HepG2 (cell line): ENCODE measurements around the gene USE1. TPM values are rescaled to one million over a fixed set of nuclear protein-coding genes. Genes with fewer than 3 reads are reported as not detected.
A peak's percentile ranks its signal among the peaks of the same experiment; 100 is the strongest.

ENCODE experiments used
- EZH2 ChIP-seq: conservative IDR thresholded peaks from 2 replicates; pipeline ENCODE4 v1.6.1; 2012; ENCODE audit warnings: mild to moderate bottlenecking, low read depth, low read length, moderate library complexity
- FOSL2 ChIP-seq: sonication (generic); formaldehyde crosslinking; IDR thresholded peaks from 2 replicates; pipeline ENCODE4 v1.4.0; 2020; ENCODE audit warnings: missing genetic modification reagents
- MYC ChIP-seq: sonication (generic); formaldehyde crosslinking; IDR thresholded peaks from 2 replicates; pipeline ENCODE4 v1.9.0; 2021; ENCODE audit warnings: missing genetic modification reagents, borderline replicate concordance
- NCOA5 ChIP-seq: sonication (generic); formaldehyde crosslinking; IDR thresholded peaks from 2 replicates; pipeline ENCODE4 v1.4.0; 2020; ENCODE audit warnings: missing genetic modification reagents
- NFYC ChIP-seq: IDR thresholded peaks from 2 replicates; pipeline ENCODE4 v1.6.1; 2016; ENCODE audit warnings: missing genetic modification reagents, missing compliant biosample characterization
- POLR2AphosphoS5 ChIP-seq: IDR thresholded peaks from 2 replicates; pipeline ENCODE4 v1.6.1; 2012; ENCODE audit warnings: low read depth, low read length
- PPARG ChIP-seq: conservative IDR thresholded peaks from 2 replicates; pipeline ENCODE4 v1.6.1; 2016; ENCODE audit warnings: missing biosample characterization, missing genetic modification reagents
- SALL1 ChIP-seq: sonication (generic); formaldehyde crosslinking; IDR thresholded peaks from 2 replicates; pipeline ENCODE4 v1.8.0; 2022; ENCODE audit warnings: mild to moderate bottlenecking, missing genetic modification reagents
- SIN3B ChIP-seq: fragments of 150-350 bp; IDR thresholded peaks from 2 replicates; pipeline ENCODE4 v1.6.1; 2014; ENCODE audit warnings: low read length
- SMARCC2 ChIP-seq: fragments of 450-650 bp; IDR thresholded peaks from 2 replicates; pipeline ENCODE4 v1.6.1; 2017; ENCODE audit warnings: antibody characterized with exemption, mild to moderate bottlenecking
- ZBTB20 ChIP-seq: sonication (generic); formaldehyde crosslinking; IDR thresholded peaks from 2 replicates; pipeline ENCODE4 v1.8.1; 2023; ENCODE audit warnings: missing genetic modification reagents, low read depth, mild to moderate bottlenecking, borderline replicate concordance
- ZMYM3 ChIP-seq: sonication (generic); formaldehyde crosslinking; IDR thresholded peaks from 2 replicates; pipeline ENCODE4 v1.5.1; 2020; ENCODE audit warnings: mild to moderate bottlenecking, missing genetic modification reagents
- ZNF678 ChIP-seq: sonication (generic); formaldehyde crosslinking; IDR thresholded peaks from 2 replicates; pipeline ENCODE4 v1.4.0; 2020; ENCODE audit warnings: mild to moderate bottlenecking, missing genetic modification reagents
- polyA plus RNA-seq, 8 experiments: library from polyadenylated mRNA; depleted of rRNA in 3 of 8; stranded (reverse) in 7 of 8; unstranded in 1 of 8; fragments of >200 nt; fragmentation: Illumina TruSeq in 4 of 8; extraction: Trizol in 4 of 8; gene quantifications; 2 replicates each; pipeline versions ENCODE4 v1.2.1 to v1.2.3, GENCODE V29; 2011 to 2016; ENCODE audit warnings: low read depth in 4 of 8, missing spikeins in 1 of 8, mixed read lengths in 1 of 8; ENCODE audit not compliant: insufficient read depth in 1 of 8
- total RNA-seq, 5 experiments: library from RNA; depleted of rRNA; stranded (reverse); fragments of >200 nt; fragmentation: Illumina TruSeq; extraction: Trizol; gene quantifications; 2 replicates each; pipeline ENCODE4 v1.2.3, GENCODE V29; 2016; ENCODE audit warnings: low read depth in 1 of 5
- TF ChIP-seq, protein P1 (sequence below): sonication (generic); formaldehyde crosslinking; IDR thresholded peaks from 2 replicates; pipeline ENCODE4 v1.8.0; 2022; ENCODE audit warnings: low read depth, missing genetic modification reagents
- TF ChIP-seq, protein P2 (sequence below): sonication (generic); formaldehyde crosslinking; IDR thresholded peaks from 2 replicates; pipeline ENCODE4 v1.5.0; 2020; ENCODE audit warnings: missing genetic modification reagents
- TF ChIP-seq, protein P3 (sequence below): sonication (generic); formaldehyde crosslinking; IDR thresholded peaks from 2 replicates; pipeline ENCODE4 v1.9.0; 2021; ENCODE audit warnings: missing genetic modification reagents, mild to moderate bottlenecking, borderline replicate concordance
- TF ChIP-seq, protein P4 (sequence below): IDR thresholded peaks from 2 replicates; pipeline ENCODE4 v1.6.1; 2016; ENCODE audit warnings: missing biosample characterization, missing genetic modification reagents, low read depth
- TF ChIP-seq, protein P5 (sequence below): sonication (generic); formaldehyde crosslinking; IDR thresholded peaks from 2 replicates; pipeline ENCODE4 v1.5.0; 2020; ENCODE audit warnings: mild to moderate bottlenecking, missing genetic modification reagents
- TF ChIP-seq, protein P6 (sequence below): sonication (generic); formaldehyde crosslinking; IDR thresholded peaks from 2 replicates; pipeline ENCODE4 v1.5.0; 2020; ENCODE audit warnings: missing genetic modification reagents

Gene USE1
- total and polyA plus RNA-seq, 2 of the 13 experiments (the other 11 are each of a cell fraction or from before 2014, with no cell fraction given), result 9.9 to 17.6 TPM

DNA sequence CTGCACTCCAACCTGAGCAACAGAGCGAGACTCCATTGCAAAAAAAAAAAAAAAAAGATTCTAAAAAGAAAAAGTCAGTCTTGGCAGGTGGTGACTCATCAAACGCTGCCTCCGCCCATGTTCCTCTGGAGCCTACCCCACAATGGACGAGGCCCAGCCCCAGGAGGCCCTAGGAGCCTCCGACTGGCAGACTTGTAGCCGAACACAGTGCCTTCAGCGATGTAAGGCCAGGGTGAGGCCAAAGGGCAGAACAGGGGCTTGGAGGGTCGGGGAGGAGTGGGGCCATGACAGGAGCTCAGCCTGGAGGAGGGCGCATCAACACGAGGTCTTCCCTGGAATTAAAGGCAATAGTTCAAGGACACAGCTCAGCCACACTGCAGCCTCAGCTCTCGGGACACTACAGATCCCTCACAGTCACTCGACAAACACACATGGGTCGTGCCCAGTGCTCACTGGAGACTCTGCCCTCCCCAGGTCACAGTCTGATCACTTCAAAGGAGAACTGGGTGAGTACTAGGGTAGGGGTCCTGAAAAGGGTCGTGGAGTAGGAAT lies 5.1 kb downstream of the USE1 start (continued):
- TF ChIP-seq MYC (CRISPR knock-in tag), result peak; percentile 36; the same call in 1 of the 2 replicates
- TF ChIP-seq, protein P1, sequence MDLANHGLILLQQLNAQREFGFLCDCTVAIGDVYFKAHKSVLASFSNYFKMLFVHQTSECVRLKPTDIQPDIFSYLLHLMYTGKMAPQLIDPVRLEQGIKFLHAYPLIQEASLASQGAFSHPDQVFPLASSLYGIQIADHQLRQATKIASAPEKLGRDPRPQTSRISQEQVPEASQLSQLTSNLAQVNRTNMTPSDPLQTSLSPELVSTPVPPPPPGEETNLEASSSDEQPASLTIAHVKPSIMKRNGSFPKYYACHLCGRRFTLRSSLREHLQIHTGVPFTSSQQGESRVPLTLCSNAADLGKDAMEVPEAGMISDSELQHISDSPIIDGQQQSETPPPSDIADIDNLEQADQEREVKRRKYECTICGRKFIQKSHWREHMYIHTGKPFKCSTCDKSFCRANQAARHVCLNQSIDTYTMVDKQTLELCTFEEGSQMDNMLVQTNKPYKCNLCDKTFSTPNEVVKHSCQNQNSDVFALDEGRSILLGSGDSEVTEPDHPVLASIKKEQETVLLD, result no peak
- TF ChIP-seq, protein P2, sequence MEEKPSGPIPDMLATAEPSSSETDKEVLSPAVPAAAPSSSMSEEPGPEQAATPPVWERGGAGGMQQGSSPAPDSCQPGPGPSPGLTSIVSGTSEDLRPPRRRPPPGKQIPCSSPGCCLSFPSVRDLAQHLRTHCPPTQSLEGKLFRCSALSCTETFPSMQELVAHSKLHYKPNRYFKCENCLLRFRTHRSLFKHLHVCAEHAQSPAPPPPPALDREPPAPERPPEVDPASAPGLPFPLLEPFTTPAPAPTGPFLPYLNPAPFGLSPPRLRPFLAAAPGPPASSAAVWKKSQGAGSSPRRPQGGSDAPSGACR (CRISPR knock-in tag), result no peak
- TF ChIP-seq, protein P3, sequence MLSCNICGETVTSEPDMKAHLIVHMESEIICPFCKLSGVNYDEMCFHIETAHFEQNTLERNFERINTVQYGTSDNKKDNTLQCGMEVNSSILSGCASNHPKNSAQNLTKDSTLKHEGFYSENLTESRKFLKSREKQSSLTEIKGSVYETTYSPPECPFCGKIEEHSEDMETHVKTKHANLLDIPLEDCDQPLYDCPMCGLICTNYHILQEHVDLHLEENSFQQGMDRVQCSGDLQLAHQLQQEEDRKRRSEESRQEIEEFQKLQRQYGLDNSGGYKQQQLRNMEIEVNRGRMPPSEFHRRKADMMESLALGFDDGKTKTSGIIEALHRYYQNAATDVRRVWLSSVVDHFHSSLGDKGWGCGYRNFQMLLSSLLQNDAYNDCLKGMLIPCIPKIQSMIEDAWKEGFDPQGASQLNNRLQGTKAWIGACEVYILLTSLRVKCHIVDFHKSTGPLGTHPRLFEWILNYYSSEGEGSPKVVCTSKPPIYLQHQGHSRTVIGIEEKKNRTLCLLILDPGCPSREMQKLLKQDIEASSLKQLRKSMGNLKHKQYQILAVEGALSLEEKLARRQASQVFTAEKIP (CRISPR knock-in tag), result no peak
- peak; percentile 79 for TF ChIP-seq FOSL2 (CRISPR knock-in tag)
- no peak for TF ChIP-seq ZBTB20 (CRISPR knock-in tag)
- peak; percentile 77 for TF ChIP-seq ZMYM3 (CRISPR knock-in tag)
- TF ChIP-seq, protein P4, sequence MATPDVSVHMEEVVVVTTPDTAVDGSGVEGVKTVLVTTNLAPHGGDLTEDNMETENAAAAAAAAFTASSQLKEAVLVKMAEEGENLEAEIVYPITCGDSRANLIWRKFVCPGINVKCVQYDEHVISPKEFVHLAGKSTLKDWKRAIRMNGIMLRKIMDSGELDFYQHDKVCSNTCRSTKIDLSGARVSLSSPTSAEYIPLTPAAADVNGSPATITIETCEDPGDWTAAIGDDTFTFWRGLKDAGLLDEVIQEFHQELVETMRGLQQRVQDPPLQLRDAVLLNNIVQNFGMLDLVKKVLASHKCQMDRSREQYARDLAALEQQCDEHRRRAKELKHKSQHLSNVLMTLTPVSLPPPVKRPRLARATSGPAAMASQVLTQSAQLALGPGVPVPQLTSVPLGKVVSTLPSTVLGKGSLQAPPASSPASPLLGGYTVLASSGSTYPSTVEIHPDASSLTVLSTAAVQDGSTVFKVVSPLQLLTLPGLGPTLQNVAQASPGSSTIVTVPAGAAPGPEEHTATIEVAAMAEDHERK (CRISPR knock-in tag), result no peak
- TF ChIP-seq, protein P5, sequence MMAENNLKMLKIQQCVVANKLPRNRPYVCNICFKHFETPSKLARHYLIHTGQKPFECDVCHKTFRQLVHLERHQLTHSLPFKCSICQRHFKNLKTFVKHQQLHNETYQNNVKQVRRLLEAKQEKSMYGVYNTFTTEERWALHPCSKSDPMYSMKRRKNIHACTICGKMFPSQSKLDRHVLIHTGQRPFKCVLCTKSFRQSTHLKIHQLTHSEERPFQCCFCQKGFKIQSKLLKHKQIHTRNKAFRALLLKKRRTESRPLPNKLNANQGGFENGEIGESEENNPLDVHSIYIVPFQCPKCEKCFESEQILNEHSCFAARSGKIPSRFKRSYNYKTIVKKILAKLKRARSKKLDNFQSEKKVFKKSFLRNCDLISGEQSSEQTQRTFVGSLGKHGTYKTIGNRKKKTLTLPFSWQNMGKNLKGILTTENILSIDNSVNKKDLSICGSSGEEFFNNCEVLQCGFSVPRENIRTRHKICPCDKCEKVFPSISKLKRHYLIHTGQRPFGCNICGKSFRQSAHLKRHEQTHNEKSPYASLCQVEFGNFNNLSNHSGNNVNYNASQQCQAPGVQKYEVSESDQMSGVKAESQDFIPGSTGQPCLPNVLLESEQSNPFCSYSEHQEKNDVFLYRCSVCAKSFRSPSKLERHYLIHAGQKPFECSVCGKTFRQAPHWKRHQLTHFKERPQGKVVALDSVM (CRISPR knock-in tag), result peak; percentile 42; the same call in 1 of the 2 replicates
- TF ChIP-seq NFYC, result no peak
- no peak for TF ChIP-seq EZH2
- TF ChIP-seq, protein P6, sequence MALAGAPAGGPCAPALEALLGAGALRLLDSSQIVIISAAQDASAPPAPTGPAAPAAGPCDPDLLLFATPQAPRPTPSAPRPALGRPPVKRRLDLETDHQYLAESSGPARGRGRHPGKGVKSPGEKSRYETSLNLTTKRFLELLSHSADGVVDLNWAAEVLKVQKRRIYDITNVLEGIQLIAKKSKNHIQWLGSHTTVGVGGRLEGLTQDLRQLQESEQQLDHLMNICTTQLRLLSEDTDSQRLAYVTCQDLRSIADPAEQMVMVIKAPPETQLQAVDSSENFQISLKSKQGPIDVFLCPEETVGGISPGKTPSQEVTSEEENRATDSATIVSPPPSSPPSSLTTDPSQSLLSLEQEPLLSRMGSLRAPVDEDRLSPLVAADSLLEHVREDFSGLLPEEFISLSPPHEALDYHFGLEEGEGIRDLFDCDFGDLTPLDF (CRISPR knock-in tag), result no peak
- TF ChIP-seq NCOA5, result no peak
- no peak for TF ChIP-seq SIN3B
- TF ChIP-seq PPARG, result peak; percentile 44; the same call in 1 of the 2 replicates
- TF ChIP-seq POLR2AphosphoS5, result no peak
- TF ChIP-seq SMARCC2, result no peak
- 0 out of 2 replicates have a peak, but pooled peaks have one; percentile 24 for TF ChIP-seq SALL1 (CRISPR knock-in tag)
- no peak for TF ChIP-seq ZNF678
